Endothelial cell of umbilical vein (primary cell): ENCODE data around the gene CP.

Experiments
- CTCF ChIP-seq, 2 donors: IDR thresholded peaks; 1 replicate in 1 of 2; 2 replicates in 1 of 2; pipeline ENCODE4 v1.5.1; 2011; ENCODE audit warnings: low read length in 2 of 2, mild to moderate bottlenecking in 2 of 2, moderate library complexity in 2 of 2, control low read depth in 1 of 2, inconsistent platforms in 1 of 2, low read depth in 1 of 2; ENCODE audit not compliant: insufficient read depth in 1 of 2; ENCODE audit errors: extremely low read depth in 1 of 2
- EZH2 ChIP-seq: IDR thresholded peaks from 2 replicates; pipeline ENCODE4 v1.6.1; 2012; ENCODE audit warnings: borderline replicate concordance, low read depth, mild to moderate bottlenecking, moderate library complexity, low read length, inconsistent platforms; ENCODE audit not compliant: severe bottlenecking
- JUN ChIP-seq: IDR thresholded peaks from 2 replicates; pipeline ENCODE4 v1.6.1; 2011; ENCODE audit warnings: borderline replicate concordance, low read depth; ENCODE audit not compliant: insufficient read length, insufficient read depth
- MAX ChIP-seq: IDR thresholded peaks from 2 replicates; pipeline ENCODE4 v1.6.1; 2011; ENCODE audit not compliant: insufficient read depth, insufficient read length
- MYC ChIP-seq: IDR thresholded peaks from one replicate; pipeline ENCODE4 v1.6.1; 2011; ENCODE audit warnings: mild to moderate bottlenecking, low read depth, low read length
- POLR2A ChIP-seq: IDR thresholded peaks from 2 replicates; pipeline ENCODE4 v1.6.1; 2012; ENCODE audit warnings: low read depth, mild to moderate bottlenecking, control low read depth, low read length
- POLR2AphosphoS5 ChIP-seq: IDR thresholded peaks from 2 replicates; pipeline ENCODE4 v1.6.1; 2012; ENCODE audit warnings: low read depth, mild to moderate bottlenecking, control low read depth, low read length, moderate library complexity; ENCODE audit not compliant: insufficient read depth

- TF ChIP-seq CTCF (IDR thresholded peaks at IDR 0.05; ENCODE audit: extremely low read depth in 1 of 2, insufficient read depth in 1 of 2, low read depth in 1 of 2, low read length in 2 of 2) (no peak), POLR2A (no peak), MYC (no peak), JUN (no peak), EZH2 (no peak), POLR2AphosphoS5 (no peak), MAX (no peak)
These were observed 1.8 kb upstream of the CP start for GRCh38 chr3:149223461-149223820.
